ENCODE measurements around the gene ENO3.

Gene ENO3

DNA sequence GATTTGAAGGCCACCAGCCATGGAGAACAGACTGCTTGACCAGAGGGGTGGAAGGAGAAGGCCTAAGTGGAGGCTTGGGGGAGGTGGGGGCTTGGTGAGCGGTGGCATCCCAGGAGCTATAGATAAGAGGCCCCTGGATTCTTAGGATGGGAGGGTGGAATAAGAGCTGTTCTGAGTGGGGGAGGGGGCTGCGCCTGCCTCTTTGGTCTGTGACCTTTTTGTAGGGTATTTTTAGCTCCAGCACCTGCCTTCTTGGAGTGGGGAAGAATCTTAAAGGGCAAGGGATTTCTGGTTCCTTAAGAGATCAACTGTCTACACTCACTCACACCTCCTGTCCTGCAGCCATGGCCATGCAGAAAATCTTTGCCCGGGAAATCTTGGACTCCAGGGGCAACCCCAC lies 567 bp downstream of the ENO3 start:
- no peak for DNase-seq

DNA sequence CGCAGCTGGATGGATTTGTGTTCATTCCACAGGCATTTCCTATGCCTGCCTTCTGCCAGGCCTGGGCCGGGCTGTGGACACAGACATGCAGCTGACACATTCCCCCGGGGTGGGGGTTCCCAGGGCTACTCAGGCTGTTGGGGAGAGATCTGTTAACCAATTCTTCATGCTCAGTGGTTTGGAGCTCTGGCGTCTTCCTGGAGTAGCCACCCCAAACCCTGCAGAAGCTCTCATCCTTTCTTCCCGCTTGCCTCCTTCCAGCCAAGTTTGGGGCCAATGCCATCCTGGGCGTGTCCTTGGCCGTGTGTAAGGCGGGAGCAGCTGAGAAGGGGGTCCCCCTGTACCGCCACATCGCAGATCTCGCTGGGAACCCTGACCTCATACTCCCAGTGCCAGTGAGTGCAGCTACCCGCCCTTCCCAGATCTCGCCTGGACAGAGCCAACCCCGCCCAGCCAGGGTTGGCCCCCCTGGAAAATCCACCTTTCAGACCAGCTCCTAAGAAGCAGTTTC lies 2.6 kb downstream of the ENO3 start:
- peak; percentile 78 for DNase-seq

DNA sequence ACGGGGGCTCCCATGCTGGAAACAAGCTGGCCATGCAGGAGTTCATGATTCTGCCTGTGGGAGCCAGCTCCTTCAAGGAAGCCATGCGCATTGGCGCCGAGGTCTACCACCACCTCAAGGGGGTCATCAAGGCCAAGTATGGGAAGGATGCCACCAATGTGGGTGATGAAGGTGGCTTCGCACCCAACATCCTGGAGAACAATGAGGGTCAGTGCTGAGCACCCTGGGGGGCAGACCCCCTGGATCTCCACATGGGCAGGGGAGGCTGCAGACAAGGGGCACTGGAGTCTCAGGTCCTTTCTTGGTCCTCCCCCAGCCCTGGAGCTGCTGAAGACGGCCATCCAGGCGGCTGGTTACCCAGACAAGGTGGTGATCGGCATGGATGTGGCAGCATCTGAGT lies 4.2 kb downstream of the ENO3 start:
- DNase-seq = no peak

DNA sequence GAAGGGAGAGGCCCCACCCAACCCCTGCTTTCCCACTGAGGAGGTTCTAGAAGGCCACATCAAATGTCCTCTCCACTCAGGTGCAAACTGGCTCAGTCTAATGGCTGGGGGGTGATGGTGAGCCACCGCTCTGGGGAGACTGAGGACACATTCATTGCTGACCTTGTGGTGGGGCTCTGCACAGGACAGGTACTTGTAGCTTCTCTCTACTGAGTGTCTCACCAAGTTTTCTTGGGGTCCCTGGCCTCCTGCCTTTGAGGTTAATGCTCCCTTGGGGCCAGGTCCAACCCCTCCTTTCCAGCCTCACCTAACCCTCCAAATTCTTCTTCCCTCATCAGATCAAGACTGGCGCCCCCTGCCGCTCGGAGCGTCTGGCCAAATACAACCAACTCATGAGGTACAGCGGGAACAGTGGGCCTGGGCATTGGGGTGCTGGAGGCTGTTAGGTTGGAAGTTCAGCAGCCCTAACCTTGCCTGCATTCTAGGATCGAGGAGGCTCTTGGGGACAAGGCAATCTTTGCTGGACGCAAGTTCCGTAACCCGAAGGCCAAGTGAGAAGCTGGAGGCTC lies 5.7 kb downstream of the ENO3 start:
- DNase-seq = no peak

DNA sequence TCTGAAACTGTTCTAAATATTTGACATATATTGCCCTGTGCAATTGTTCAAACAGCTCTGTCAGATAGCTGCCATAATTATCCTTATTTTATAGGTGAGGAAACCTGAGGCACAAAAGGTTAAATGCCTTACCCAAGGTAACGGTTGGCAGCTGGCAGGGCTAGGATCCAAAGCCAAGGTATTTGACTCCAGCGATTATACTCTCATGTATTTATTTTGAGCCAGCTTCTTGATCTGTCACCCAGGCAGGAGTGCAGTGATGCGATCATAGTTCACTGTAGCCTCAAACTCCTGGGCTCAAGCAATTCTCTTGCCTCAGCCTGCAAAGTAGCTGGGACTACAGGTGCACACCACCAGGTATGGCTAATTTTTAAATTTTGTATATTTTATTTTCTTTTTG lies 7.2 kb downstream of the ENO3 start:
- DNase-seq = no peak

DNA sequence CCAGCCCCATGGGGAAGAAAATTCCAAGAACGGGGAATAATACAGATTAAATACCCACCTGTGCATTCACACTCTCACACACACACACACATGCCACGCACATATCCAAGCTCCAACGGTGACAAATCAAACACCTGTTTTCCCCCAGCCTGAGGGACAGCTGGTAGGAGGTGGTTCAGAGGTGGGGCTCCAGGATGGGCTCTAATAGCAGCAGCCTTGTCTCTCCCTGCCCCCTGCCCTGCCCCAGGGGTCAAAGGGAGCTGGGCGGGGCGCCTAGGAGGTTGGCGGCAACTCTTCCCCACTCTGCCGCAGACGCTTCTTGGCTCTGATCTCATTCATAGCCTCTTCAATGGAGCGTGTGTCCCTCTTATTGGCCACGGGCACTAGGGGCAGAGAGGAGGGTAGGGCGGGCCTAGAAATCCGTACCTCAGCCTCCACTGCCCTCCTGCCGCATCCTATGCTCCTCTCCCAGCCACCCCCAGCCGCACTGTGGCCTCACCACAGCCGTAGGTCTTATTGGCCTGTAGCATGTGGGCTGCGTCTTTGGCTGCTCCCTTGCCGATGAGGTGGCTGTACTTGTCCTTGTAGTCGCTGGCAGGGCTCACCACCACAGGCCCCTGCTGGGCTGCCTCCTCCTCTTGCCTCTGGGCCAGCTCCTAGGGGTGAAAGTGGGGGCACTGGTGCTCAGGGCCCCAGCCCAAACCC lies 8.5 kb downstream of the ENO3 start:
- DNase-seq = no peak

DNA sequence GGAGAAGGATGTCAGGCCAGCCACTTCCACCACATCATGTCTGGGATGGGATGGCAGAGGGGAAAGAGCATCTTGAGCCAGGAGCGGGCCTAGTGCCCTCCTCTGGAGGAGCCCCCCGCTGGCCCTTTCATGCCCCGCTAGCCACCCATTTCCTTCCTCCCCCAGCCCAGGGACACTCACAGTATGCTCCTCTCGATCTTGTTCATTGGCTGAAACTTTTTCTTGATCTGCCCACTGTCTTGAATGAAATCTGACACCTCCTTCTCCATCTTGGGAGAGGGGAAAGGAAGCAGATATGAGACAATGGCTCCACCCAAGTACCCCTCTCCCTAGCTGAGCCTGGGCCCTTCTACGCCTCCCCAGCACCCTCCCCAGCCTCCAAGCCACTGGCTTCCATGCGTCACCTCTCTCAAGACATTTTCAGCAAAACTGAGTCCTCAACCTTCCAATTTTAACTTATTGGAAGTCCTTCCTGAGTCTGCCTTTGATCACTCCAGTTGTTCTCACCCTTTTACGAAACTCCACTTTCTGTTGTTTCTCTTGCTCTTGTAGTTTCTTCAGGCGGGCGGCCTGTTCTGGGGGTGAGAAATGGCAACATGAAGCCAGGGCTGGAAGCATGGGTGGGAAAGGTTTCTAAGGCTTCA lies 9.5 kb downstream of the ENO3 start:
- no peak for DNase-seq

DNA sequence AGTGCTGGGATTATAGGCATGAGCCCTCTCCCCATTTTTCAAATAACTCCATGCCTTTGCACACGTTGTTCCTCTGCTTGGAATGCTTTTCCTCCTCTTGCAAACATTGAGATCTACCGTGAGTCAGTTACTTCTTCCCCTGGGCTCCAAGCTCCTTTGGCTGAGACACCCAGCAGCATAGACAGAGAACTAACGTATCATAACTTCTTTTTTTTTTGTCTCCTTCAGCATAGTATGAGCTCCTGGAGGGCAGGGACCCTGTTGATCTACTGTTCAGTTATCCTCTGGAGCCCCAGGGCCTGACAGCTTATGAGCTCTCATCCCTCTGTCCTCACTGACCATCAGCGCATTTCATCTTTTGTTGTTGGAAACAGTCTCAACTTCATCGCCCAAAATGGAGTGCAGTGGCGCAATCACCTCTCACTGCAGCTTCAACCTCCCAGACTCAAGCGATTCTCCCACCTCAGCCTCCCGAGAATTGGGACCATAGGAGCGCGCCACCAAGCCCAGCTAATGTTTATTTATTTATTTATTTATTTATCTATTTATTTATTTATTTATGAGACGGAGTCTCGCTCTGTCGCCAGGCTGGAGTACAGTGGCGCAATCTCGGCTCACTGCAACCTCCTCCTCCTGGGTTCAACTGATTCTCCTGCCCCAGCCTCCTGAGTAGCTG lies 14.5 kb downstream of the ENO3 start:
- DNase-seq = no peak

DNA sequence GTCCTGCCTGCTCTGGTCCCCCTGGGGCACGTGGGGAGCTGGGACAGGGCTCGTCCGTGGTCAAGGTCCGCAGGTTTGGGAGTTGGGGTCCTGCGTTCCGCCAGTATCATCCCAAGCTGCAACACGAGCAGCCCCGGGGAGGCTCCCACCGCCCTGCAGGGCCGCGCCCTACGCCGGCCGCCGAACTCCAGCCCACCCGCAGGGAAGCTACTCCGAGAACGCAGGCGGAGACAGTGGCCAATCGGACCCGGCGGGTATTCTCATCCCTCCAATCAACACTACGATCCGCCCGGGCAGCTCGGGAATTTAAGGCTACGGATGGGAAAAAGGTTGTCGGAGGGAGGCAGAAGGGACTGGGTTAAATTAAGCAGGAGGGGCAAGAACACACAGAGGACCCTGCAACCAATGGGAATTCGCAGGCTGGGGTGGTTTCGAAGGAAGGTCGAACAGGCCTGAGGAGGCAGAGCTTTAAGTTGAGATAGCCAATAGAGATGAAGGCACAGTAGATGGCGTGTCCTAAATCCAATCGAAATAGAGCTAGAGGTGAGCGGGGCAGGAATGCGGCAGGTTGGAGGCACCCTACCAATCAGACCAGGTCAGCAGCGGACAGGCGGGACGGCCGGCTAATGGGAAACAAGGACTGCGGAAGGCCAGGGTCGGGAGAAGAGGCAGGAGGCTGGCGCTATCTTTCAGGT lies 16.1 kb downstream of the ENO3 start:
- DNase-seq = peak; percentile 100

DNA sequence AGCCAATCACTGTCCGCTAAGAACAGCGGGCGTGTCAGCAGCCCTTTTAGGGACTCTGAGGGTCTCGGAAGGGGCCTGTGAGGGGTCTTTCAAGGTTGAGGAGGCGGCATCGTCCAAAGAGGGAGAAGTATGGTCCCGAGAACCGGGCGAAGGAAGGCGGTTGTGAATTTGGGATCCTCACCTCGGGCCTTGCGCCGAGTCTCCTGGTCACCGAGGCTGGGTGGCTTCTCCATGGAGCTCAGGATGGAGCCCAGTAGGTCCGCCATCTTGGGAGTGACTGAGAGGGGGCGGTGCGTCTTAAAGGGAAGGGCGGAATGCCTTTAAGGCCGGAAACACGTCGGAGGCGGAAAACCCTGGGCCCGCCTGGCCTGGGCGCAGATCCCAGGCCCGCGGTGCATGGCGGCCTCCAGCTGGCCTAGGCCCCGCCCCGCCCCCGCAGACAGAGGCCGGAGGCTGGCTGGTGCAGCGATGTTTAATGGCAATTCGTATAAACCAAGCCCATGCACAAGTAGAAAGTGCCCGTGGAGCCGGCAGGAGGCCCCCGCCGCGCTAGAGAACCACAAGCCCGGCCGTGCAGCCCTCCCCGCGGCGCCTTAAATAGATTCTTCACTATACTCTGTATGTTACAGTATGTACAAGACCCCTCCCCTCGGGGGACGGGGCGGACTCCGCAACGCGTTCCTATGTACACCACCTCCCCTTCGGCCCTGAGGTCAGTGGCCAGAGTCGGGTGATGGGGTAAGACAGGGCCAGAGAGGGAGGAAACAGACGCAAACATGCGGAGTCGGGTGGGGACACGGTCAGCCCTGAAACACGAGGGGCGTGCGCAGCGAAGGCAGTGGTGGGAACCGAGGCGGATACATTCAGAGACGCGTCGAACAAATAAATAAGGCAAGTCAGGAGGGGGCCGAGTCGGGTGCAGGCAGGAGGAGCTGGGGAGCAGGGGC lies 16.9 kb downstream of the ENO3 start, which contains the start of gene SPAG7:
Gene SPAG7, minus strand, starts transcription at position 279 of the 947 bp plus-strand sequence. Its CDS starts 13 bp downstream, at position 266.
- DNase-seq = peak; percentile 87

DNA sequence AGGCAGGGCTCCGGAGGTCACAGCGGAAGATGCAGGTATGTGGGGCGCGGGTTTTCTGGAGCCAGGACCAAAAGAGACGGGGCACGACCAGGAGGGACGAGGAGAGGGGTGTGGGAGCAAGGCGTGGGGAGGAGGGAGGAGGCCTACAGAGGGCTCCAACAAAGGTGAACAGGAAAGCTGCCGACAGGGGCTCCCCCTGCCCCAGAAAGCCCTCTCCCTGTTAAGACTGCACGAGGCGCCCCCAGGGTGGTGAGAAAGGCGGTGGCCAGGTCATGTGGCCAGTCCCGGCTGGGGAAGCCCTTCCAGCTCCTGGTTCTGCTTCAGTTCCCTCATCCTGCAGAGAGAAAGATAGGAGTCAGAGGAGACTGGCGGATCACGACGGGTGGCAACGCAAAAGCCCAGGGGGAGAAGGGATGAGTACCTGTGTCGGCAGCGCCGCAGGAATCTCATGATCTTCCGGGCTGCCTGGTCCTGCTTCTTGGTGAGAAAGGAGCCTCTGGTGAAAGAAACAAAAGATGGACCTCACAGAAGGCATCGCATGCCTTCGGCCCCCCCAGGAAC lies 17.6 kb downstream of the ENO3 start:
- no peak for DNase-seq

DNA sequence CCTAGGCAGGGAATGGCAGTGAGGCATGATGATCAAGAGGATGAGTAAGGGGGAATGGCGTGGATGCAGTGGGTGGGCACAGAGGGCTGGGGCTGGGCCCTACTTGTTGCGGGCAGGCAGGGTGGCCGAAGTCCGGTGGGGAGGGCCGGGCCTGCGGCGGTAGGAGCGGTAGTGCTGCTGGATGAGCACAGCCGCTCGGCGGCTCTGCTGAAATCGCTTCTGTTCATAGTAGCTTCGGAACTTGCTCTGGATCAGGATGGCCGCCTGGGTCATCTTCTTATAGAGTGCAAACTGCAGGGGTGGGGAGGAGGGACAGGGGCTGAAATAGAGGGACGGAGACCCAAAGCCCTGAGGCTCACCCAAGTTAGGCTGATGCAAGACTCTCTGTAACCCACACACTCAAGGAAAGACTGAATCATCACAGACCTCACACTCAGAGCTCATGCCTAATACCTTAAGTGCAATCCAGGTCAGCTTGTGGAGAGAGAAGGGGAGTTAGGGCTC lies 18.2 kb downstream of the ENO3 start:
- peak; percentile 50 for DNase-seq

DNA sequence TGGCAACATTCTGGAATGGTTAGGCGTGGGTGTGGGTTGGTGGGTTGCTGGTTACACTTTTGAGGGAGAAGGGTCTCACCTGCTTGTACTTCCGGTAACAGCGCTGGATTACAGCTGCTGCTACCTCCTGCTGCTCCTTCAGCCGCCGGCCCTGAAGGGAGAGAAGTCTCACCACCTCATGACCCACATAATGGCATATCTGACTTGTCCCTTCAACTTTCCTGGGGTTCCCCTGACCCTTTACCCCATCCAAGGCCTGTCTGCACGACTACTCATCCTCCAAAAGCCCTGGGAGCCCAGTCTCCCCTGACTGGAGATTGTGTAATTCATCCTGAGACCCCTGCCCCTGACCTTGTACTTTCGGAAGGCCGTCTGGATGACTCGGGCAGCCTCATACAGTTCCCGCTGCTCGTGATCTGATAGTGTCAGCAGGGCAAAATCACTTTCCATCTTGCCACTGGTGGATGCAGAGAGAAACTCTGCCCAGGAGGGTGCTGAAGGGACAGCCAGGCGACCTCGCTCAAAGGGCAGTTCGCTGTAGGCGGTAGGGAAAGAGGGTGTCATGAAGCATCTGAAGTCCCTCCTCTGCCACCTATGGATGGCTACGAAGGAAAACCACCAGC lies 18.7 kb downstream of the ENO3 start:
- no peak for DNase-seq

DNA sequence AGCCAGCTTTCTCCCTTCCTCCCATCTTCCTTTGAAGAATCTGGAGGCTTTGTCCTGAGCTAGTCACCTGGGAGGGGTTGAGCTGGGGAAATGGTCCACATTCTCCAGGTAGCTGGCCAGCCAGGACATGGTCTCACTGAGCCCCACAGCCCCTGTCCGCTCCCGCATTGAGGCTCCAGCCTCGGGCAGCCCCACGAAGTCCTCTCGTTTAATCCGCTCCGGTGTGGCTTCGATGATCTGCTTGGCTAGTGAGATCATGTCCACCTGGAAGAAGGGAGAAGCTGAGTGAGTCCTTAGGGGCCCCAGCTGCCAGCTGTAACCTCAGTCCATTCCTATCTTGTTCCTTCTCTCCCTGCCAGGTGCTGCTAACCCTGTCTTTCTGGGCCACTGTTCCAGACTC lies 19.4 kb downstream of the ENO3 start:
- DNase-seq = no peak

DNA sequence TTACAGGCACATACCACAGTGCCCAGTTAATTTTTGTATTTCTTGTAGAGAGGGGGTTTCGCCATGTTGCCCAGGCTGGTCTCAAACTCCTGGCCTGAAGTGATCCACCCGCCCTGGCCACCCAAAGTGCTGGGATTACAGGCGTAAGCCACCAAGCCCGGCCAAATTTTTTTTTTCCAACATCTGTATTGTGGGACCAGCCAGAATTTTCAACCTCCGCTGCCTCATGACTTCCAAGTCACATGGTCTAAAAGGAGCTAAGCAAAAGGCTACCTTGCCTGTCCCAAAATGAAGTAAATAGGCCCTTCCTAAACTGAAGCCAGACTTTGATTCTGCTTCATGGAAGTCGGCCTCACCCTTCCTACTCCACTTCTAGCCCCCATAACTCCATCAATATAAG lies 20.9 kb downstream of the ENO3 start:
- DNase-seq = no peak

DNA sequence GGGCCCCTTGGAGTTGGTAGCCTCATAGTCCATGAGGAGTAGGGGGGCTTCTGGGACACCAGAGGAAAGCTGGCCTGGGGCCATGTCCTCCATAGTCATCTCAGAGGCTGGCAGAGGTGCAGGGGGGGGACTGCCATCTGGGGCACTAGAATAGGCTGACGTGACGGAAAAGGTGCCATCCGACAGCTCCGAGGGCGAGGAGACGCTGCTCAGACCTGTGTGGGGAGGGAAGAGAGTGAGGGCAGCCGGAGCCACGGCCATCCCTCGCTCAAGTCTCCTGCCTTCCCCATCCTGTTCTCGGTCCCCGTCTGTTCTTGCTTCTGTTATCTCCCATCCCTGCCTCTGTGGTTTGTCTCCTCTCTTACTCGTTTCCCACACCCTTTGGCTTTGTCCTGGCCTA lies 21.4 kb downstream of the ENO3 start:
- no peak for DNase-seq

DNA sequence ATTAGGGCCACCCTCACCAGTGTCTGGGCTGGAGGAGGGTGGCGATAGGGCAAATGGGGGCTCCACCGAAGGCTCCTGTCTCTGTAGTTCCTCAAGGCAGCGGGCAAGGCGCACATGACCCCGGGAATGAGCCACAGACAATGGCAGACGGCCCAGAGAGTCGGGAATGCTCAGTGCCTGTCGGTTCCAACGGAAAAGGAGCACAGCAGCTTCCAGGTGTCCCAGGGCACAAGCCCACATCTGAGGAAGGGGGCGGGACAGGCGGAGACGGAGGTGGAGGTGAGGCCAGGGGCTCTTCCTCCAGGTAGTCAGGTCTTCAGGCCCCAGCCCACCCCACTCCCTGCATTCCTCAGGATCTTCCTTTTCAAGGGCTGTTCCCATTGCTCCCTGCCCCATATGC lies 21.8 kb downstream of the ENO3 start:
- no peak for DNase-seq

DNA sequence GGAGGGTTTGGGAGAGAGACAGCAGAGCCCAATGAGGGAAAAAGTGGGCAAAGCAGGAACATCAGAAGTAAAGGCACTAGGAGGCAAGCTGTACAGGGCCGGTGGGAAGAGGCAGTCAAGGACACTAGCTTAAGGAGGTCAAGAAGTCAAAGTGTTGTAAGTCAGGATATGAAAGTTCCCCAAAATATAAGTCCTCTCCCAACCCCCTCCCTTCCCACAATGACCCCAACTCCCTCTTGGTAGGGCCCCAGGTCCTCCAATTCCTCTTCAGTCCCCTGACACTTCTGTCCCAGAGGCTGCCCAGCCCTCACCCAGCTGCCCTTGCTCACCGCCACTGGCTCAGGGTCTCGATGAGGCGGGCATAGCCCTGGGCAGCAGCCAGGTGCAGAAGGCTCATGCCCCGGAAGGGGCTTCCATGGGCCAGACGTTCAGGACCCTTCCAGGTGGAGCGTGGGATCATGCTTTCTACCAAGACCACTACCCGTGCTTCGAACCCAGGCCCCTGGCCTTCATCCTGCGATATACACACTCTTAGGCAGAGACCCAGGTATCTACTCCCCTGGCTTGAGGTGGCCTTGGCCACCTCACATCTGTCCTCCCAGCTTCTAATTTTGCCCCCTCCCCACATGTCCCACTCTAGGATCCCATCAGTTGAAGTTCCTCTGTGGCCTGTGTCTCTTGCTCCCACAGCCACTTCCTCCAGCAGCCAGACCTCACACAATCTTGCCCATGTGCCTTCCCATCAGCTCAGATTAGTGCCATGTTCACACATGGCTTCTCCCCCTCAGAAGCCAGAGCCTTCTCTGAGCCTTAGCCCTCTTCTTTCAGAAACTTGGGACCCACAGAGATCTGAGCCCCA lies 22.6 kb downstream of the ENO3 start:
- no peak for DNase-seq

DNA sequence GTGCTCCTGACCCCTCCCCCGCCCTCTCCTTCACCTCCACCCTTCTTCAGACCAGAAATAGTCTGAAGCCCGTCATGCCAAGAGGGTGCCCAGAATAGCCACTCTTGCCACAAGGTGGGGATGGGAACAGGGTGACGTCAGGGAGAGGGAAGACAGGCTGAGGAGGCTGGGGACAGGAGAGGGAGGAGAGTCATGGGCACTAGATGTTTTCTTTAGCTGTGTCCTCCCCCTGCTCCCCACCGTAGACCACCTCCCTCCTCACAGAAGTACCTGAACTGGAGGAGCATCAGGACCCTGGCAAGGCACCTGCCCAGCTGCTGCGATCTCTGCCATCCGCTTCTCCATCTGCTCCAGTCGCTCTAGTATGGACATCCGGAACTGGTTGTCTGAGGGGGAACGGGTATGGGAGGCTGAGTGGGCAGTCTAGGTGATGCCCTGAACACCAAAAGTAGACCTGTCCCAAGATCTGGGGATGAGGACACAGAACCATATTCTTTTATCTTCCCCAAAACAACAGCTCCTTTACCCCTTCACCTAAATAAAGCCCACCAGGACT lies 23.3 kb downstream of the ENO3 start:
- no peak for DNase-seq
